DND-41 (cell line): ENCODE data around the gene MCM3.

Experiments
- ATAC-seq: fragments of 200-7000 bp; cut with Tn5 transposase; 3 replicates; pipeline ENCODE4 v1.9.1; 2021; ENCODE audit warnings: low read depth; ENCODE audit not compliant: insufficient read depth
- DNase-seq: peaks from one replicate; pipeline ENCODE4 v3.0.0-alpha.2; 2020
- H2AFZ ChIP-seq: 2 replicates; pipeline ENCODE4 v1.6.0; 2012; ENCODE audit warnings: low read depth, low read length
- H3K27ac ChIP-seq: 2 replicates; pipeline ENCODE4 v1.5.1; 2012; ENCODE audit warnings: low read length, inconsistent platforms
- H3K27me3 ChIP-seq: fragments of 200-600 bp; sonication (generic); 2 replicates; pipeline ENCODE4 v1.6.0; 2012; ENCODE audit warnings: low read length, mild to moderate bottlenecking, inconsistent platforms; ENCODE audit not compliant: insufficient read depth, poor library complexity
- H3K36me3 ChIP-seq: 2 replicates; pipeline ENCODE4 v1.5.1; 2012; ENCODE audit warnings: low read length, inconsistent platforms; ENCODE audit not compliant: insufficient read depth
- H3K4me1 ChIP-seq: 2 replicates; pipeline ENCODE4 v1.5.1; 2012; ENCODE audit warnings: mild to moderate bottlenecking, low read length; ENCODE audit not compliant: insufficient read depth
- H3K4me2 ChIP-seq: 2 replicates; pipeline ENCODE4 v1.6.0; 2012; ENCODE audit warnings: mild to moderate bottlenecking, moderate library complexity, low read length, inconsistent platforms; ENCODE audit not compliant: insufficient read depth
- H3K4me3 ChIP-seq, 2 experiments: fragments of 200-600 bp in 1 of 2; shearing (Covaris generic) in 1 of 2; 2 replicates each; pipeline ENCODE4 v1.5.1; 2012 to 2016; ENCODE audit warnings: inconsistent platforms in 2 of 2, low read length in 2 of 2, mild to moderate bottlenecking in 2 of 2, low read depth in 1 of 2, moderate library complexity in 1 of 2
- H3K79me2 ChIP-seq: 2 replicates; pipeline ENCODE4 v1.6.0; 2012; ENCODE audit warnings: low read length, inconsistent platforms; ENCODE audit not compliant: insufficient read depth
- H3K9ac ChIP-seq: 2 replicates; pipeline ENCODE4 v1.6.0; 2012; ENCODE audit warnings: low read depth, mild to moderate bottlenecking, inconsistent platforms, low read length, moderate library complexity
- H3K9me3 ChIP-seq: 2 replicates; pipeline ENCODE4 v1.5.1; 2012; ENCODE audit warnings: low read length, moderate library complexity, mild to moderate bottlenecking, inconsistent platforms; ENCODE audit not compliant: insufficient read depth, severe bottlenecking
- H4K20me1 ChIP-seq: 2 replicates; pipeline ENCODE4 v1.6.0; 2012; ENCODE audit warnings: low read length; ENCODE audit not compliant: insufficient read depth
- EZH2 ChIP-seq: IDR thresholded peaks from 3 replicates; pipeline ENCODE4 v1.6.1; 2012; ENCODE audit warnings: borderline replicate concordance, low read depth, mild to moderate bottlenecking, moderate library complexity, low read length, inconsistent platforms; ENCODE audit not compliant: severe bottlenecking
- TF ChIP-seq, protein P1 (sequence below): IDR thresholded peaks from 2 replicates; pipeline ENCODE4 v1.5.1; 2012; ENCODE audit warnings: borderline replicate concordance, low read length, moderate library complexity, mild to moderate bottlenecking; ENCODE audit not compliant: poor library complexity, severe bottlenecking; ENCODE audit errors: extremely low read depth

MCM3 gene

GRCh38 chr6:52283111-52283510, 1.4 kb downstream of the MCM3 start:
- DNase-seq, result no peak
- peaks cover 48% of the 10 kb centered on the region for H4K20me1 ChIP-seq
- H2AFZ ChIP-seq, result no peak overlapping the region
- H3K27ac ChIP-seq, result peak overlapping the region; percentile 74
- H3K9me3 ChIP-seq, result no peaks in the 10 kb centered on the region
- no peak for ATAC-seq
- no peak for TF ChIP-seq EZH2
- TF ChIP-seq, protein P1, sequence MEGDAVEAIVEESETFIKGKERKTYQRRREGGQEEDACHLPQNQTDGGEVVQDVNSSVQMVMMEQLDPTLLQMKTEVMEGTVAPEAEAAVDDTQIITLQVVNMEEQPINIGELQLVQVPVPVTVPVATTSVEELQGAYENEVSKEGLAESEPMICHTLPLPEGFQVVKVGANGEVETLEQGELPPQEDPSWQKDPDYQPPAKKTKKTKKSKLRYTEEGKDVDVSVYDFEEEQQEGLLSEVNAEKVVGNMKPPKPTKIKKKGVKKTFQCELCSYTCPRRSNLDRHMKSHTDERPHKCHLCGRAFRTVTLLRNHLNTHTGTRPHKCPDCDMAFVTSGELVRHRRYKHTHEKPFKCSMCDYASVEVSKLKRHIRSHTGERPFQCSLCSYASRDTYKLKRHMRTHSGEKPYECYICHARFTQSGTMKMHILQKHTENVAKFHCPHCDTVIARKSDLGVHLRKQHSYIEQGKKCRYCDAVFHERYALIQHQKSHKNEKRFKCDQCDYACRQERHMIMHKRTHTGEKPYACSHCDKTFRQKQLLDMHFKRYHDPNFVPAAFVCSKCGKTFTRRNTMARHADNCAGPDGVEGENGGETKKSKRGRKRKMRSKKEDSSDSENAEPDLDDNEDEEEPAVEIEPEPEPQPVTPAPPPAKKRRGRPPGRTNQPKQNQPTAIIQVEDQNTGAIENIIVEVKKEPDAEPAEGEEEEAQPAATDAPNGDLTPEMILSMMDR, result no peak
- H3K36me3 ChIP-seq, result peaks cover 58% of the 10 kb centered on the region
- H3K4me1 ChIP-seq, result peaks cover 80% of the 10 kb centered on the region
- H3K9ac ChIP-seq, result peak overlapping the region; percentile 71
- no peaks in the 10 kb centered on the region for H3K27me3 ChIP-seq
- peak overlapping the region; percentile 79 to 92; a peak in 3 of 4 replicates for H3K4me3 ChIP-seq
- H3K79me2 ChIP-seq, result peaks cover 70% of the 10 kb centered on the region
- peak overlapping the region; percentile 74 for H3K4me2 ChIP-seq

DNA sequence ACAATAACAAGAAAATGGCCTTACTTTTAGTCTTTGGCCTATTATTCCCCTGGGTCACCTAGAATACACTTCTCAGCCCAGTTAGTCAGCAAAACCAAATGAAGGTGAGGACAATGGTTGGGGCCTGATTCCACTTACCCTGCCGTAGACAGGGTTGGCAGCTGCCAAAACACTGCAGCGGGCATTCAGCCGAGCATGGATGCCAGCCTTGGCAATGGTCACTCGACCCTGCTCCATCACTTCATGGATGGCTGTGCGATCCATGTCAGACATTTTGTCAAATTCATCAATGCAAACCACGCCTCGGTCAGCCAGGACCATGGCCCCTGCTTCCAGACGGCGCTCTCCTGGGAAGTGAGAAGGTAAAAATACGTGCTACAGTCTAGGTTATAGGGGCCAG, 8.4 kb downstream of the MCM3 start:
- Histone ChIP-seq H3K36me3 (peaks cover 100% of the 10 kb centered on the region), H3K9ac (no peak overlapping the region), H3K27me3 (no peaks in the 10 kb centered on the region), H3K4me3 (no peak overlapping the region), H3K4me1 (peaks cover 42% of the 10 kb centered on the region), H2AFZ (no peak overlapping the region), H3K79me2 (peaks cover 86% of the 10 kb centered on the region), H4K20me1 (peaks cover 66% of the 10 kb centered on the region), H3K4me2 (peak overlapping the region; percentile 21; the same call in 1 of the 2 replicates), H3K27ac (no peak overlapping the region), H3K9me3 (no peaks in the 10 kb centered on the region)
- DNase-seq (no peak), ATAC-seq (no peak)
- TF ChIP-seq EZH2, result no peak
- TF ChIP-seq, protein P1, result no peak

GRCh38 chr6:52271852-52272460, 12.6 kb downstream of the MCM3 start:
- H3K27me3 ChIP-seq, result no peaks in the 10 kb centered on the region
- peaks cover 47% of the 10 kb centered on the region for H4K20me1 ChIP-seq
- no peak overlapping the region for H3K27ac ChIP-seq
- H2AFZ ChIP-seq, result no peak overlapping the region
- no peak overlapping the region for H3K9ac ChIP-seq
- no peaks in the 10 kb centered on the region for H3K9me3 ChIP-seq
- TF ChIP-seq EZH2, result no peak
- DNase-seq (no peak), ATAC-seq (no peak)
- no peak overlapping the region for H3K4me2 ChIP-seq
- no peak overlapping the region for H3K4me3 ChIP-seq
- peaks cover 7% of the 10 kb centered on the region for H3K4me1 ChIP-seq
- H3K36me3 ChIP-seq, result peaks cover 100% of the 10 kb centered on the region
- H3K79me2 ChIP-seq, result peaks cover 51% of the 10 kb centered on the region

GRCh38 chr6:52263709-52264540, 20.6 kb downstream of the MCM3 start:
- peak; percentile 76 for DNase-seq
- H3K9me3 ChIP-seq, result no peaks in the 10 kb centered on the region

More at GRCh38 chr6:52263709-52264540, 20.6 kb downstream of the MCM3 start:
- Histone ChIP-seq H4K20me1 (peaks cover 21% of the 10 kb centered on the region; the same call in 1 of the 2 replicates), H3K79me2 (no peaks in the 10 kb centered on the region), H3K36me3 (peaks cover 82% of the 10 kb centered on the region), H3K27me3 (no peaks in the 10 kb centered on the region), H3K4me3 (no peak overlapping the region), H3K27ac (no peak overlapping the region), H3K9ac (no peak overlapping the region), H2AFZ (no peak overlapping the region), H3K4me2 (no peak overlapping the region), H3K4me1 (no peaks in the 10 kb centered on the region)
- peak; percentile 79 for ATAC-seq
- TF ChIP-seq, protein P1, result peak; percentile 98
- no peak for TF ChIP-seq EZH2
